OCI-LY1 (cell line): ENCODE results near the gene PLSCR2.

Source experiments
- CTCF ChIP-seq: fragments of 200-600 bp; sonication (generic), shearing (Covaris generic); IDR thresholded peaks from 2 replicates; pipeline ENCODE4 v1.5.1; 2017; ENCODE audit warnings: mild to moderate bottlenecking, antibody characterized with exemption, low read length, moderate library complexity, mixed read lengths
- EZH2 ChIP-seq: fragments of 200-600 bp; sonication (generic), shearing (Covaris generic); IDR thresholded peaks from 2 replicates; pipeline ENCODE4 v1.8.0; 2017; ENCODE audit warnings: borderline replicate concordance, mixed run types, mild to moderate bottlenecking, antibody characterized with exemption, low read length, moderate library complexity, mixed read lengths

- no peak for TF ChIP-seq CTCF
- TF ChIP-seq EZH2: no peak
Measured at GRCh38 chr3:146414010-146414409, 55.4 kb downstream of the PLSCR2 start.
